ES-I3 (cell line): ENCODE measurements around the gene FER.
"Not testable (repeated sequence)": the region's sequence is repeated elsewhere in the genome, so short reads cannot be mapped to it uniquely, and the experiment has no call there.

ENCODE experiments used
- H3K36me3 ChIP-seq: 2 replicates; pipeline ENCODE4 v1.6.1; 2013; ENCODE audit warnings: mild to moderate bottlenecking, low read length, control low read depth, moderate library complexity; ENCODE audit not compliant: insufficient read depth
- H3K4me1 ChIP-seq: 2 replicates; pipeline ENCODE4 v1.6.1; 2013; ENCODE audit warnings: mild to moderate bottlenecking, control low read depth, low read length; ENCODE audit not compliant: insufficient read depth
- H3K9ac ChIP-seq: 2 replicates; pipeline ENCODE4 v1.6.1; 2013; ENCODE audit warnings: low read depth, mild to moderate bottlenecking, low read length, moderate library complexity
- H3K9me3 ChIP-seq: 2 replicates; pipeline ENCODE4 v1.6.1; 2013; ENCODE audit warnings: mild to moderate bottlenecking, low read length, moderate library complexity; ENCODE audit not compliant: control insufficient read depth, insufficient read depth

The FER gene

GRCh38 chr5:108798513-108799265 lies 51.0 kb downstream of the FER start:
- Histone ChIP-seq H3K4me1 (no peaks in the 10 kb centered on the region), H3K9me3 (no peaks in the 10 kb centered on the region; the same call in 1 of the 2 replicates), H3K9ac (no peak overlapping the region), H3K36me3 (no peaks in the 10 kb centered on the region; the same call in 1 of the 2 replicates)

- Histone ChIP-seq H3K36me3 (no peaks in the 10 kb centered on the region; the same call in 1 of the 2 replicates), H3K9me3 (peaks cover 3% of the 10 kb centered on the region; the same call in 1 of the 2 replicates), H3K4me1 (no peaks in the 10 kb centered on the region), H3K9ac (no peak overlapping the region)
Observed at GRCh38 chr5:108801301-108801700, 53.6 kb downstream of the FER start.

GRCh38 chr5:108801776-108802175 lies 54.1 kb downstream of the FER start:
- H3K36me3 ChIP-seq = no peaks in the 10 kb centered on the region; the same call in 1 of the 2 replicates
- peaks cover 3% of the 10 kb centered on the region; the same call in 1 of the 2 replicates for H3K9me3 ChIP-seq

GRCh38 chr5:108810717-108811116 lies 63.0 kb downstream of the FER start:
- no peaks in the 10 kb centered on the region; the same call in 1 of the 2 replicates for H3K4me1 ChIP-seq
- no peak overlapping the region for H3K9ac ChIP-seq
- no peaks in the 10 kb centered on the region for H3K36me3 ChIP-seq
- H3K9me3 ChIP-seq = peaks cover 4% of the 10 kb centered on the region; the same call in 1 of the 2 replicates

More at GRCh38 chr5:108801776-108802175, 54.1 kb downstream of the FER start:
- Histone ChIP-seq H3K9ac (no peak overlapping the region), H3K4me1 (no peaks in the 10 kb centered on the region)

GRCh38 chr5:108813673-108814072 lies 66.0 kb downstream of the FER start:
- peaks cover 4% of the 10 kb centered on the region; the same call in 1 of the 2 replicates for H3K9me3 ChIP-seq
- H3K36me3 ChIP-seq = no peaks in the 10 kb centered on the region
- H3K4me1 ChIP-seq = no peaks in the 10 kb centered on the region; the same call in 1 of the 2 replicates
- no peak overlapping the region for H3K9ac ChIP-seq

GRCh38 chr5:108814551-108814950 lies 66.9 kb downstream of the FER start:
- Histone ChIP-seq H3K9ac (no peak overlapping the region), H3K36me3 (no peaks in the 10 kb centered on the region), H3K4me1 (no peaks in the 10 kb centered on the region; the same call in 1 of the 2 replicates), H3K9me3 (peaks cover 3% of the 10 kb centered on the region; the same call in 1 of the 2 replicates)

- Histone ChIP-seq H3K9ac (no peak overlapping the region), H3K9me3 (peaks cover 4% of the 10 kb centered on the region; the same call in 1 of the 2 replicates), H3K36me3 (no peaks in the 10 kb centered on the region), H3K4me1 (no peaks in the 10 kb centered on the region)
Observed at GRCh38 chr5:108818613-108819272, 71.0 kb downstream of the FER start.

- no peaks in the 10 kb centered on the region for H3K4me1 ChIP-seq
- H3K9ac ChIP-seq = no peak overlapping the region
- peaks cover 4% of the 10 kb centered on the region; the same call in 1 of the 2 replicates for H3K9me3 ChIP-seq
- no peaks in the 10 kb centered on the region for H3K36me3 ChIP-seq
Observed at GRCh38 chr5:108820983-108821382, 73.3 kb downstream of the FER start.

GRCh38 chr5:108822211-108822947 lies 74.7 kb downstream of the FER start:
- Histone ChIP-seq H3K36me3 (no peaks in the 10 kb centered on the region), H3K4me1 (no peaks in the 10 kb centered on the region), H3K9me3 (peaks cover 4% of the 10 kb centered on the region; the same call in 1 of the 2 replicates), H3K9ac (no peak overlapping the region)

- H3K36me3 ChIP-seq = no peaks in the 10 kb centered on the region
- peaks cover 2% of the 10 kb centered on the region; the same call in 1 of the 2 replicates for H3K4me1 ChIP-seq
- H3K9ac ChIP-seq = no peak overlapping the region
- peaks cover under 1% of the 10 kb centered on the region; the same call in 1 of the 2 replicates for H3K9me3 ChIP-seq
Observed at GRCh38 chr5:108827131-108827530, 79.4 kb downstream of the FER start.

GRCh38 chr5:108830705-108831276 lies 83.1 kb downstream of the FER start:
- H3K4me1 ChIP-seq = peaks cover 9% of the 10 kb centered on the region; the same call in 1 of the 2 replicates
- H3K36me3 ChIP-seq = no peaks in the 10 kb centered on the region
- H3K9ac ChIP-seq = no peak overlapping the region
- no peaks in the 10 kb centered on the region for H3K9me3 ChIP-seq

GRCh38 chr5:108836492-108836891 lies 88.8 kb downstream of the FER start:
- H3K9ac ChIP-seq = no peak overlapping the region

GRCh38 chr5:108842260-108842941 lies 94.7 kb downstream of the FER start:
- H3K9me3 ChIP-seq, H3K9ac ChIP-seq, H3K36me3 ChIP-seq, H3K4me1 ChIP-seq: not testable (repeated sequence)

More at GRCh38 chr5:108836492-108836891, 88.8 kb downstream of the FER start:
- H3K36me3 ChIP-seq = no peaks in the 10 kb centered on the region
- no peaks in the 10 kb centered on the region for H3K9me3 ChIP-seq
- peaks cover 9% of the 10 kb centered on the region; the same call in 1 of the 2 replicates for H3K4me1 ChIP-seq
